Epithelial cell of proximal tubule (primary cell): ENCODE data around the gene GTF3C1. TPM values are rescaled to one million over a fixed set of nuclear protein-coding genes. Genes with fewer than 3 reads are reported as not detected.

Source experiments
- DNase-seq: peaks from one replicate; pipeline ENCODE4 v3.0.0-alpha.2; 2011; ENCODE audit warnings: low read depth
- H3K4me3 ChIP-seq: 2 replicates; pipeline ENCODE4 v1.5.1; 2011; ENCODE audit warnings: low read depth, mild to moderate bottlenecking, low read length
- total RNA-seq: library from RNA; depleted of rRNA; stranded (reverse); fragments of >200 nt; gene quantifications from 2 replicates; pipeline ENCODE4 v1.2.3, GENCODE V29; 2015
- TF ChIP-seq, protein P1 (sequence below): conservative IDR thresholded peaks from 2 replicates; pipeline ENCODE4 v1.5.1; 2012; ENCODE audit warnings: low read depth, mild to moderate bottlenecking, low read length

Gene GTF3C1
- total RNA-seq, 1 donor from 2014 or later = 73.2 TPM

DNA sequence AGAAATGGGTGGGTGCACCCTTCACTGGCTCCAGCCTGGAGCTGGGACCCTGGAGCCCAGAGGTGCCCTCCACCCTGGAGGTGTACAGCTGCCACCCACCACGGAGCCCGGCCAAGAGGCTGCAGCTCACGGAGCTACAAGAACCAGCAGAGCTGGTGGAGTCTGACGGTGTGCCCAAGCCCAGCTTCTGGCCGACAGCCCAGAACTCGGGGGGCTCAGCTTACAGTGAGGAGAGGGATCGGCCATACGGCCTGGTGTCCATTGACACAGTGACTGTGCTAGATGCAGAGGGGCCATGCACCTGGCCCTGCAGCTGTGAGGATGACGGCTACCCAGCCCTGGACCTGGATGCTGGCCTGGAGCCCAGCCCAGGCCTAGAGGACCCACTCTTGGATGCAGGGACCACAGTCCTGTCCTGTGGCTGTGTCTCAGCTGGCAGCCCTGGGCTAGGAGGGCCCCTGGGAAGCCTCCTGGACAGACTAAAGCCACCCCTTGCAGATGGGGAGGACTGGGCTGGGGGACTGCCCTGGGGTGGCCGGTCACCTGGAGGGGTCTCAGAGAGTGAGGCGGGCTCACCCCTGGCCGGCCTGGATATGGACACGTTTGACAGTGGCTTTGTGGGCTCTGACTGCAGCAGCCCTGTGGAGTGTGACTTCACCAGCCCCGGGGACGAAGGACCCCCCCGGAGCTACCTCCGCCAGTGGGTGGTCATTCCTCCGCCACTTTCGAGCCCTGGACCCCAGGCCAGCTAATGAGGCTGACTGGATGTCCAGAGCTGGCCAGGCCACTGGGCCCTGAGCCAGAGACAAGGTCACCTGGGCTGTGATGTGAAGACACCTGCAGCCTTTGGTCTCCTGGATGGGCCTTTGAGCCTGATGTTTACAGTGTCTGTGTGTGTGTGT, 100.9 kb downstream of the GTF3C1 start:
- no peak for DNase-seq
- TF ChIP-seq, protein P1, sequence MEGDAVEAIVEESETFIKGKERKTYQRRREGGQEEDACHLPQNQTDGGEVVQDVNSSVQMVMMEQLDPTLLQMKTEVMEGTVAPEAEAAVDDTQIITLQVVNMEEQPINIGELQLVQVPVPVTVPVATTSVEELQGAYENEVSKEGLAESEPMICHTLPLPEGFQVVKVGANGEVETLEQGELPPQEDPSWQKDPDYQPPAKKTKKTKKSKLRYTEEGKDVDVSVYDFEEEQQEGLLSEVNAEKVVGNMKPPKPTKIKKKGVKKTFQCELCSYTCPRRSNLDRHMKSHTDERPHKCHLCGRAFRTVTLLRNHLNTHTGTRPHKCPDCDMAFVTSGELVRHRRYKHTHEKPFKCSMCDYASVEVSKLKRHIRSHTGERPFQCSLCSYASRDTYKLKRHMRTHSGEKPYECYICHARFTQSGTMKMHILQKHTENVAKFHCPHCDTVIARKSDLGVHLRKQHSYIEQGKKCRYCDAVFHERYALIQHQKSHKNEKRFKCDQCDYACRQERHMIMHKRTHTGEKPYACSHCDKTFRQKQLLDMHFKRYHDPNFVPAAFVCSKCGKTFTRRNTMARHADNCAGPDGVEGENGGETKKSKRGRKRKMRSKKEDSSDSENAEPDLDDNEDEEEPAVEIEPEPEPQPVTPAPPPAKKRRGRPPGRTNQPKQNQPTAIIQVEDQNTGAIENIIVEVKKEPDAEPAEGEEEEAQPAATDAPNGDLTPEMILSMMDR = no peak
- H3K4me3 ChIP-seq = no peak overlapping the region

DNA sequence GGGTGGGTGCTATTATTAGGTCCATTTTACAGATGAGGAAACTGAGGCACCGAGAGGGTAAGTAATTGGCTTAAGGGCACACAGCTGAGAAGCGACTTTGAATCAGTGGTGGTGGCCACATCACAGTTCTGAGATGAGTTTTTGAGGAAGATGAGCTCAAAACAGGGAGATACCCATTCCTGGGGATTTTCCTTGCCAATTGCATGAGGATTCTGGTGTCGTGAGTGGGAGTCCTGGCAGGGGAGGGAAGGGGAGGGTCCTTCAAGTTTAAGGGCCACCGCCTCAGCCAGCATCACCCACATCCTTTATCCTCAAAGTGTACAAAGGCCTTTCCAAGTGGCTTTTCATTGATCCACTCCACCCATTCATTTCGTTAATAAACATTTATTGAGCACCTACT, 102.4 kb downstream of the GTF3C1 start:
- no peak overlapping the region for H3K4me3 ChIP-seq
- DNase-seq = no peak
- TF ChIP-seq, protein P1 = no peak

DNA sequence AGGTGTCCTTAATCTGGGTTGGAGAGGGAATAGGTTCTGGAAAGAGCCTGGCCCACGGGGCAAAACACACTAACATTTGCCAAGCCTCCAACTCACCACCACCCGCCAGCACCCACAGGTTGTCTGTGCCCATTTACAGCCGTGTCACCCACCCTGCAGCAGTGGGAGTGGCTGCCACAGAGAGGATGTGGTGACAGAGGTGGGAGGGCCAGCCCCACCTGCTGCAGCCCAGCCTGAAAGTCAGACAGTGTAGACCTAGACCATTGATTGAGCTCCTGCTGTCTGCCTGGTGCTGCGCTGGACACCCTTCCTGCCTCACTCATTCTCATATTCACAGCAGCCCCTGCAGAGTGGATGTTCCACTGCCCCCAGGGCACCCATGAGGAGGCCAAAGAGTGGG, 103.0 kb downstream of the GTF3C1 start:
- DNase-seq = no peak
- TF ChIP-seq, protein P1 = no peak
- no peak overlapping the region for H3K4me3 ChIP-seq

DNA sequence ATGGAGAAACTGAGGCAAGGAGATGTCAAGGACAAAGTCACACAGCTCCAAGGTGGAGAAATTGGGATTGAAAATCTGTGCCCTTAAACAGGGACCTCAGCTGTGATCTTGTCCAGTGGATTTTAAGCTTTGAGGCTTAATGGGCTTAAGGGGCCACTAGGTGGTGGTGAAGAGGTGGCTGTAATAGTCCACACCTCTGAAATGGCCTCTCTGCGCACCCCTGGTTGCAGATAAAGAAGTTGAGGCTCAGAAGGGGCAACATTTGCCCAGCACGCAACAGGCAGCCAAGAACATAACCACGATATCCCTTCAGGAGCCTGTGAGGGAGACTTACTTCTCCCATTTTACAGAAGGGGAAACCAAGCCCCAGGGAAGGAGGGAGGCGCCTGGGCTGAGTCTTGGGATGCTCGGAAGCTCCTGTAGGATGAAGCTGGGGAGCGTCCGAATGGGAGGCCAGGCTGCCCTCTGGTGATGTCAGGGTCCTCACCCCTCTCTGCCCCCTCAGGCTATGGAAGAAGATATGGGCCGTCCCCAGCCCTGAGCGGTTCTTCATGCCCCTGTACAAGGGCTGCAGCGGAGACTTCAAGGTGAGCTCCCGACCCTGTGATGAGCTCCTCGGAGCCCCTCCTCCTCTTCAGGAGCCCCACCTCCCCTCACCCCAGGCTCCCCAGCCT, 104.1 kb downstream of the GTF3C1 start:
- TF ChIP-seq, protein P1 = peak; percentile 25
- no peak for DNase-seq
- H3K4me3 ChIP-seq = no peak overlapping the region

DNA sequence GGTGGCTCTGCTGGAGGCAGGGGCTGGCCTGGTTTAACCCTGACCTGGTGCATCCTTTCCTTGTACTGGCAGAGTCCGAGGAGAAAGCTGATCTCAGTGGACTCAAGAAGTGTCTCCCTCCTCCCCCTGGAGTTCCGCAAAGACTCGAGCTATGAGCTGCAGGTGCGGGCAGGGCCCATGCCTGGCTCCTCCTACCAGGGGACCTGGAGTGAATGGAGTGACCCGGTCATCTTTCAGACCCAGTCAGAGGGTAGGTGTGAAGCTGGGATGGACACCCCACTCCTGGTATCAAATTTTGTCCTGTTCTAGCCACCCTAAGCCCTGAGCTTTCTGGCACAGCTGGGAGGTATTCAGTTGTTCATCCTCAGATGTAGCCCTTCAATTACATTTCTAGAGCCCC, 105.2 kb downstream of the GTF3C1 start:
- no peak for DNase-seq
- no peak overlapping the region for H3K4me3 ChIP-seq
- TF ChIP-seq, protein P1 = no peak

DNA sequence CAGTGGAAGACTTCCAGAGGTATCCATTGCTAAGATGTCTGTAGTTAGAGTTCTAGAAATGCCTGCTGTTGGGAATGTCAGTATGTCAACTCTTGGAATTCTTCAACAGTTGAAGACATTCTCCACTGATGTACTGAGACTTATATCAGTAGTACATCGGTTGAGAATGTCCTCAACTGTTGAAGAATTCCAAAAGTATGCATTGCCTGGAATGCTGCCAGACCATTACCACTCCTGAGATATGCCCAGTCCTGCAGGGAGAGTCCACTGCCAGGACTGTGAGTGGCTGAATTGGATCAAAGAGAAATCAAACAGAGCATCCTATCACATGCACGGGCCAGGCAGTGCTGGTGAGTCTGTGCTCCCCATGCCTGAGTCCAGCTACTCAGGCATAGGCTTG, 105.7 kb downstream of the GTF3C1 start:
- TF ChIP-seq, protein P1 = no peak
- no peak overlapping the region for H3K4me3 ChIP-seq
- DNase-seq = no peak
